Small intestine (tissue), 7 donors: ENCODE results near the gene FUCA1. TPM values are rescaled to one million over a fixed set of nuclear protein-coding genes. Genes with fewer than 3 reads are reported as not detected.

ENCODE experiments used
- DNase-seq, 2 donors: peaks; one replicate each; pipeline versions ENCODE4 v3.0.0 to v3.0.0-alpha.2; 2013
- FAIRE-seq: peaks from 2 replicates; lab custom pipeline; 2012; peaks lifted over from hg19 to GRCh38; lab: Jason Lieb, UNC
- H3K27ac ChIP-seq, 3 donors: one replicate each; pipeline ENCODE4 v1.5.1; 2013; ENCODE audit warnings: low read length in 2 of 3, mild to moderate bottlenecking in 2 of 3, control low read depth in 1 of 3, inconsistent platforms in 1 of 3, low read depth in 1 of 3, moderate library complexity in 1 of 3
- H3K27me3 ChIP-seq, 3 donors: one replicate each; pipeline ENCODE4 v1.6.1; 2013; ENCODE audit warnings: low read length in 3 of 3, inconsistent platforms in 1 of 3; ENCODE audit not compliant: control insufficient read depth in 3 of 3, insufficient read depth in 3 of 3
- H3K36me3 ChIP-seq, 3 donors: one replicate each; pipeline ENCODE4 v1.6.1; 2013; ENCODE audit warnings: low read length in 3 of 3, inconsistent platforms in 1 of 3, low read depth in 1 of 3, mild to moderate bottlenecking in 1 of 3, moderate library complexity in 1 of 3; ENCODE audit not compliant: control insufficient read depth in 3 of 3, insufficient read depth in 2 of 3
- H3K4me1 ChIP-seq, 3 donors: one replicate each; pipeline ENCODE4 v1.6.1; 2013; ENCODE audit warnings: low read length in 2 of 3, inconsistent platforms in 1 of 3, low read depth in 1 of 3, mild to moderate bottlenecking in 1 of 3, moderate library complexity in 1 of 3; ENCODE audit not compliant: control insufficient read depth in 3 of 3, insufficient read depth in 2 of 3
- H3K4me3 ChIP-seq, 3 donors: one replicate each; pipeline ENCODE4 v1.5.1; 2013; ENCODE audit warnings: low read length in 3 of 3, control low read depth in 1 of 3, inconsistent platforms in 1 of 3, low read depth in 1 of 3, mild to moderate bottlenecking in 1 of 3, moderate library complexity in 1 of 3
- H3K9me3 ChIP-seq, 2 donors: one replicate each; pipeline ENCODE4 v1.6.1; 2013; ENCODE audit warnings: low read depth in 1 of 2, low read length in 1 of 2; ENCODE audit not compliant: control insufficient read depth in 2 of 2, insufficient read depth in 1 of 2
- WGBS, 3 donors: extraction: QIAGEN DNeasy Blood & Tissue Kit; methylation state at CpG; one replicate each; pipeline ENCODE4 v1.1.7; 2013; 5-methylcytosine and 5-hydroxymethylcytosine counted together
- polyA plus RNA-seq, 4 donors: library from polyadenylated mRNA; stranded (reverse) in 3 of 4; unstranded in 1 of 4; fragments of 200-250 nt in 3 of 4; fragments of 120-200 nt in 1 of 4; gene quantifications; one replicate each; pipeline versions ENCODE4 v1.2.1 to v1.2.3, GENCODE V29; 2013
- donor health status: healthy with polysubstance abuse.
- donor health status: control.
- donor health status: control.
- donor health status: Bipolar disorder and iron deficiency.
- donor health status: healthy.

Gene FUCA1
- polyA plus RNA-seq, 4 donors = 44.9 to 81.8 (median 51.3) TPM

DNA sequence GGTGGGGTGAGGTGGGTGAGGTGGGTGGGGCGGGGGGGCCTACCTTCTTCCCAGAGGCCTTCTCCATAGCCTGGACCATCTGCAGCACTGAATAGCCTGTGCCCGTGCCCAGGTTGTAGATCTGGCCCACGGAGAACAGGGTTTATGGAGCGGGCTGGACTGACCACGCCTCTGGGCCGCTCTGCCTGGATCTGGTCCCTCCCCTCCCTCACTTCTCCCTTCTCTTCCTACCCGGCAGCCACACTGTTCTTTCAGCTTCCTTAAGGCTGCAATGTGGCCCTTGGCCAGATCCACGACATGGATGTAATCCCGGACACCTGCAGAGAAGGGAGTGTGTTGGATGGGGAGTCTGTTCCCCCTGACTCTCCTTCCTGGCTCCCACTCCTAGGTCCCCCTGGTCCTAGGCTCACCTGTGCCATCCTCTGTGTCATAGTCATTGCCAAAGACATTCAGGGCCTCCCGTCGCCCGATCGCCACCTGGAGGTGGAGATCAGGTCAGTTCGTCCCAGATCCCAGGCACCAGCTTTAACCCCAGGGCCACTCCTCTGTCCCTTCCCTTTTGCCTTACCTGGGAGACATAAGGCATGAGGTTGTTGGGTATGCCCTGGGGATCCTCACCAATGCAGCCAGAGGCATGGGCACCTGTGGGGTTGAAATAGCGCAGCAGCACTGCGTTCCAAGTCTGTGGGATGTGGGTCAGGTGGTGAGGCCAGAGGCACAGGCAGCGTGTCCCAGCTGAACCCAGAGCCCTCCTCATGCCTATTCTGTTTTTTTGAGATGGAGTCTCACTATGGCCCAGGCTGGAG, 71.4 kb downstream of the FUCA1 start:
- Histone ChIP-seq H3K9me3 (no peaks in the 10 kb centered on the region), H3K4me3 (no peak overlapping the region), H3K27ac (peak overlapping the region in 1 of 3 donors; percentile 9), H3K4me1 (peaks cover 0 to 55% (median 0%) of the 10 kb centered on the region in 3 donors), H3K36me3 (peaks cover 8 to 73% (median 9%) of the 10 kb centered on the region in 3 donors), H3K27me3 (no peaks in the 10 kb centered on the region)
- WGBS, 3 donors = 39 to 60% (median 46%) methylated on average over 17 of the region's 17 CpGs
- peak; percentile 34 to 51 for DNase-seq
- FAIRE-seq = no peak

DNA sequence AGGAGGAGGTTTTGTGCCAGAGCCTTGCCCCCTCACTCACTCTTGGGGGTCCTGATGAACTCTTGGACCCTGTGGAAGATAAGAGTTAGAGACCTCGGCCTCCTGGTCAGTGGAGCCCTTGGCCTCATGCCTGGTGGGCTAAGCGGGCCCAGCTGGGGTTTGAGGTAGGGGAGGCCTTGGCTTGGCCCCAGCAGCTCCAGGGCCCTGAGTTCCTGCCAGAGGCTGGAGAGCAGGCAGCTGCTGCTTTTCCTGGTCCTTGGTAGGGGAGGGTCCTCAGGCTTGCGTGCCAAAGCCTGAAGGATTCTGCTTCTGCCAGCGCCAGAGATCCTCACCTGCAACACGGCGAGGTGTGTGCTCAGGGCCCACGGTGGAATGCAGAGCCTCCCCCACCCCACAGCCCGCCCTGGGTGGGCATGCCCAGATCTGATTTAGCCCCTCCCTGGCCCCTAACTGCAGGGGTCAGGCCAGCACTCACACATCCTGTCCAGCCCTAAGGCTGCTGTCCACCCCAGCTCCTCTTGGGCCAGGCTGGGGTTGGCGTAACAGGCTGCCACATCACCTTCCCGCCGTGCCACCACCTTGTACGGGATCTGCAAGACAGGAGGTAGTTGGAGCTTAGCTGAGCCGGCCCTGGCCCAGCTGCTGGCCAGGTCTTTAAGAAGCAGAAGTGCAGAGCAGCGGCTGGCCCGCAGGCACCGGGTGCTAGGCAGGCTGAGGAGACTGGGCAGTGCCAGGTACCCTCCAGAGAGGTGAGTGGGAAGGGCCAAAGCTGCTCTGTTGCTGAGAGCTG, 72.2 kb downstream of the FUCA1 start:
- 72 to 86% (median 81%) methylated on average over 16 of the region's 16 CpGs for WGBS, 3 donors
- peaks cover 0 to 52% (median 0%) of the 10 kb centered on the region in 3 donors for H3K4me1 ChIP-seq
- no peaks in the 10 kb centered on the region for H3K27me3 ChIP-seq
- H3K4me3 ChIP-seq = no peak overlapping the region
- peaks cover 8 to 73% (median 9%) of the 10 kb centered on the region in 3 donors for H3K36me3 ChIP-seq
- no peak for FAIRE-seq
- no peak for DNase-seq
- H3K27ac ChIP-seq = no peak overlapping the region
- H3K9me3 ChIP-seq = no peaks in the 10 kb centered on the region

Other genes with a start within 250 kb of the FUCA1 start
- 1,000 to 10,000 TPM; 1,603 to 3,255 (median 2,883) TPM for gene RPL11, start 176.5 kb downstream of the FUCA1 start, polyA plus RNA-seq
- 10 to 100 TPM in 3 of 4 donors, 1 to 10 TPM in 1; 8.4 to 25.2 (median 11.7) TPM for gene ELOA, start 124.8 kb downstream of the FUCA1 start, polyA plus RNA-seq
- 10 to 100 TPM; 32.4 to 60.1 (median 48.4) TPM for gene PITHD1, start 89.9 kb downstream of the FUCA1 start, polyA plus RNA-seq
- 100 to 1,000 TPM in 2 of 4 donors, 10 to 100 TPM in 2; 82.9 to 137 (median 99.1) TPM for gene LYPLA2, start 77.1 kb downstream of the FUCA1 start, polyA plus RNA-seq
- 100 to 1,000 TPM in 3 of 4 donors, 10 to 100 TPM in 1; 76.6 to 289 (median 198) TPM for gene GALE, start 67.5 kb downstream of the FUCA1 start, polyA plus RNA-seq
- 100 to 1,000 TPM in 1 of 4 donors, 10 to 100 TPM in 3; 52.2 to 105 (median 85.8) TPM for gene HMGCL, start 42.9 kb downstream of the FUCA1 start, polyA plus RNA-seq
- under 1 TPM in 2 of 4 donors, not detected in 2; 0.10 to 0.15 TPM for gene CNR2, start 45.1 kb upstream of the FUCA1 start, polyA plus RNA-seq
- 100 to 1,000 TPM; 114 to 181 (median 126) TPM for gene PNRC2, start 91.5 kb upstream of the FUCA1 start, polyA plus RNA-seq
- gene SRSF10, start 112.0 kb upstream of the FUCA1 start, polyA plus RNA-seq = 100 to 1,000 TPM in 1 of 4 donors, 10 to 100 TPM in 3; 35.9 to 166 (median 56.3) TPM
- 10 to 100 TPM in 1 of 4 donors, 1 to 10 TPM in 3; 1.7 to 84.8 (median 5.7) TPM for gene MYOM3, start 243.8 kb upstream of the FUCA1 start, polyA plus RNA-seq